A204.1 (cell line): ENCODE data around the gene ZSWIM7.
"Not testable (repeated sequence)": the region's sequence is repeated elsewhere in the genome, so short reads cannot be mapped to it uniquely, and the experiment has no call there.

Experiments used
- FAIRE-seq: peaks from 2 replicates; lab custom pipeline; 2012; peaks lifted over from hg19 to GRCh38; lab: Jason Lieb, UNC

Gene ZSWIM7

GRCh38 chr17:15957206-15957605, 42.3 kb downstream of the ZSWIM7 start:
- FAIRE-seq: no peak

GRCh38 chr17:15955793-15956541, 43.5 kb downstream of the ZSWIM7 start:
- no peak for FAIRE-seq

DNA sequence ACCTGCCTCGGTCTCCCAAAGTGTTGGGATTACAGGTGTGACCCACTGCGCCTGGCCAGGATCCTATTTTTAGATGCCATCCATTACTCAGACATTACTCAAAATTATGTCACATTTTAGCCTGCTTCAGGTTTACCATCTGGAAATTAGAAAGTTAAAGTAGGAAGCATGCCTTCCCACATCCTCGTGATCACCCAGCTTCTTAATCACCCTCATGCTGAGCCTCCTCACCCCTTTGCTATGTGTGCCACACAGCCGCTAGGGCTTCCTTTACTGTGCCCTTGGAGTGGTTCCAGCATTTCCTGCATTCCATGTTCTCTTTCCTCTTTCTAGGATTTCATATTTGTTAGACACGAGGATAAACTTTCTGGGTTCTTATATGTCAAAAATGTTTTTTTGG, 45.3 kb downstream of the ZSWIM7 start:
- no peak for FAIRE-seq

- no peak for FAIRE-seq
These were observed 46.4 kb downstream of the ZSWIM7 start for GRCh38 chr17:15952916-15953790.

GRCh38 chr17:15952048-15952532, 47.4 kb downstream of the ZSWIM7 start:
- FAIRE-seq: no peak

DNA sequence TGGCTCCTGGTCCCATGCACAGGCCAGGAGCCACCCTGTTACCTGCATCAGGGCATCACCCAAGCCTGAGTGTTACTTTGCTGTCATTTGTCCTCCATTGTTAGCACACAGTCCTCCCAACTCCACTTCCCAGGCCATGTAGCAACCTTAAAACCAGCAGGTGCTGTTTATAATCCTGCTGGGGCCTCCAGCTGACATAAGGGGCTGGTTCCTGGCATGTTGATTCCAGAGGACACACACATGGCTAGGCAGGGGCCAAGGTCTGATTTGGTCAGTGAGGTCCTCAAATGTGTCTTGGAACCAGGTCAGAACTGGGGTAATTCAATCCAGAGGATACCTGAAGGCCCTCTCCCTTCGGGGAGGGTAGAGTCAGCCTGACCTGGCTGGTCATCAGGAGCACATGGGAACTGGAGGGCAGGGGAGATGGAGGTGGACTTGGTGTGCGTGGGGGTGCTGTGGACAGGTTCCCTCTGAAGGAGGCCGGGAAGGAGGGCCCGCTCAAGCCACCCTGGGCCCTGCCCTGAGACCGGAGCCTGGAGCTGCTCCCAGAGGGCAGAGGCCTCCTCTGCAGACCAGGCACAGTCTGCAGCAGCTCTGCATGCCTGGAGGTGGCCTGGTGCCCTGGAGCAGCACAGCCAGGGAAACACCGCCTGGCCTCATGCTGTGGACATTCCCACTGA, 48.0 kb downstream of the ZSWIM7 start:
- FAIRE-seq: no peak

DNA sequence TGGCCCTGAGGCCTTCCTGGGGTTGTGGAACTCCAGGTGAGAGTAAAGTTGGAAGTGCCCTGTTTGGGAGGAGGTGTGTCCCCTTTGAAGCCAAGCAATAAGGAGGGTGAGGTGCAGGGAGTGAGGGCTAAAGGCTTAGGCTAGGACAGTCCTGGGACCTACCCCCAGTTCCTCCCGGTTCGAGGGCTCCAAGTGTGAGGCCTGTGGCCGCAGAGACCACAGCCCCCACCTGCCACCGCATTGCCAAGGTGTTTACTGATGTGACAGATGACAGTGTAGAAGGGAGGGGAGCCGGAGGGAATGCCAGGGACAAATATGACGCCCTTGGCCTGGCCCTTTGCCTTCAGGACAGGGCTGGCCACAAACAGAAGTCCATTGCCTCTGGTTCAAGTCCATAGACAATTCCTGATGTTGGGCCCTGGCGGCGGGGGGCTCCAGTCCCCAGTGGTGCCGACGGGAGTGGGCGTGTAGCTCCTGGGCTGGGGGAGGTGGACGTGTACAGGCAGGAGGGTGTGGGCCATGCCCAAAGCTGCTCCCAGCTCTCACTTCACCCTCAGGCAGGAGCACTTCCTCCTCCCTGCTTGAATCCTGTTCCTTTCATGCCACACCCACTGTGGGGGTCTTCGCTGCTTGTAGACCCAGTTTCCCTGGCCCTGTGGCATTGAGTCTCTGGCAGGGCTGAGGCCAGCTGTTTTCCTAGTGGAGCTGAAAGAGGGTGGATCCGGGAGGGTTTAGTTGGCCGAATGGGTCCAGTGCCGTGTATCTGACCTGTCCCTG, 51.3 kb downstream of the ZSWIM7 start:
- FAIRE-seq: no peak

- FAIRE-seq: no peak
These were observed 52.2 kb downstream of the ZSWIM7 start for GRCh38 chr17:15947271-15947670.

DNA sequence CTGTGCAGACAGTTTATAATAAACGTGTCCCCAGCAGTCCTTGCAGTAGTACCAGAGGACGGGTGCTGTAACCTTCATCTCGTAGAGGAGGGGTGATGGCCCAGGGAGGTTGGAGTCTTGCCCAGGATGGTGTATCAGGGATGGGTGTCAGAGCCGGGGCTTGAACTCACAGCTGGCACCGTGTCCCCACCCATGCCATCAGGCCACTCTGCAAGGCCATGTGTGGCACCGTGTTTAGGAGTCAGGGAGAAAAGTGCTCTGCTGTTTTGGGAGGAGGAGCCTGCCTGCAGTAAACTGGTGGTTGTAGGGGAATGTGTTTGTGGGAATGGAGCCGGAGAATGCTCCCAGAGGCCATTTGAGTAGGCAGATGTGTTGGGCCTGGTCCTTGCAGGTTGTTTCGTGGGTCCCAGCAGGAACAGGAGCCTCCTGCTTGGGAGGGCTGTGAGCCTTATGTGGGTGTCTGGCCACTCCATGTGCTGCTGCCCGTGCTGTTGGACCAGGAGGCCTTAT, 52.8 kb downstream of the ZSWIM7 start:
- FAIRE-seq: no peak

DNA sequence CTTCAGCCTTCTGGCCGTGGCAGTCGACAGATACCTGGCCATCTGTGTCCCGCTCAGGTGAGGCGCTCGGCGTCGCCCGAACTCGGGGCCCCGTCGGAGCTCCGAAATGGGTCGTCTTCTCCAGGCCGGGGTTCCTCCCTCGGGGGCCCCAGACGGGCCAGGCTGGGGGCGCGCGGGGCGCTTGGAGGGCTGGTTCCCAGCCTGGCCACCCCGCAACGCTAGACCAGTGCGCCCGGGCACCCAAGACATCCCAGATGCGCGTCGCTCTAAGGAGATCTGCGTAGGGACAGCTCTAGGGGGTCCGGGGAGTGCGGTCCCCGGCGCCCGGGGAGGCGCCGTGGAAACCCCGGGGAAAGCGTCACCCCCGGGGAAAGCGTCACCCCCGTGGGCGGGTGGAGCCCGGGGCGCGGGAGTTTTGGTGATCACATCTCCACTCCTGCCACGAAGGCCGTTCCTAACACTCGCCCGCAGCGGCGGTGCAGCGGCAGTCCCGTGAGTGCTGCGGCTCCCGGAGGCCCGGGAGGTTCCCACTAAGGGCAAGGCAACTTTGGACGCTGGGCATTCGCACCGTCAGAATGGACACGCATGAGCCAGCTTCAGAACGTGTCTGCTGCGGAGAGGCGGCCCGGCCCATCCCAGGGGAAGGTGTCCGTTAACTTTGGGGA, 53.8 kb downstream of the ZSWIM7 start:
- no peak for FAIRE-seq

DNA sequence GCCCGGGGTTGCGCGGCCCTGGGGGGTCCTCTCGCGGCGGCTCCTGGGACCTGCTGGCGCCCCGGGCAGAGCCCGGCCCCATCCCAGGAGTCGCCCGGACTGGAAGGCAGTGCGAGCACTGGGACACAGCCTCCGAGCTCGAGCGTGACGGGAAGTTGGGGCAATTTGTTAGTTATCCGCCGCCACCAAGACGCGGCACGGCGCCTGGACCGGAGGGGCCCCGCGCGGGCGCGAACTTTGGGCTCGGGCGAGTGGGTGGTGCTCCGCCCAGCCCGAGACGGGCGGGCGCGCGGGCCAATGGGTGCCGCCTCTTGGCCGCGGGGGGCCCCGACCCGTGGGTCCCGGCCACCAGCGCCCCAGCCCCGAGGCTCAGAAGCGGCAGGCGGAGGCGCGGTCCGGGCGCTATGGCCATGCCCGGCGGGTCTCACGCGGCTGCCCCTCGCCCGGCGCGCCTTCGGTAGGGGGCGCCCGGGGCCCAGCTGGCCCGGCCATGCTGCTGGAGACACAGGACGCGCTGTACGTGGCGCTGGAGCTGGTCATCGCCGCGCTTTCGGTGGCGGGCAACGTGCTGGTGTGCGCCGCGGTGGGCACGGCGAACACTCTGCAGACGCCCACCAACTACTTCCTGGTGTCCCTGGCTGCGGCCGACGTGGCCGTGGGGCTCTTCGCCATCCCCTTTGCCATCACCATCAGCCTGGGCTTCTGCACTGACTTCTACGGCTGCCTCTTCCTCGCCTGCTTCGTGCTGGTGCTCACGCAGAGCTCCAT, 54.6 kb downstream of the ZSWIM7 start, which contains the start of gene ADORA2B:
TSS of gene ADORA2B (plus strand) at position 372 of the 768 bp plus-strand sequence. CDS start at position 491, 119 bp downstream.
- no peak for FAIRE-seq

DNA sequence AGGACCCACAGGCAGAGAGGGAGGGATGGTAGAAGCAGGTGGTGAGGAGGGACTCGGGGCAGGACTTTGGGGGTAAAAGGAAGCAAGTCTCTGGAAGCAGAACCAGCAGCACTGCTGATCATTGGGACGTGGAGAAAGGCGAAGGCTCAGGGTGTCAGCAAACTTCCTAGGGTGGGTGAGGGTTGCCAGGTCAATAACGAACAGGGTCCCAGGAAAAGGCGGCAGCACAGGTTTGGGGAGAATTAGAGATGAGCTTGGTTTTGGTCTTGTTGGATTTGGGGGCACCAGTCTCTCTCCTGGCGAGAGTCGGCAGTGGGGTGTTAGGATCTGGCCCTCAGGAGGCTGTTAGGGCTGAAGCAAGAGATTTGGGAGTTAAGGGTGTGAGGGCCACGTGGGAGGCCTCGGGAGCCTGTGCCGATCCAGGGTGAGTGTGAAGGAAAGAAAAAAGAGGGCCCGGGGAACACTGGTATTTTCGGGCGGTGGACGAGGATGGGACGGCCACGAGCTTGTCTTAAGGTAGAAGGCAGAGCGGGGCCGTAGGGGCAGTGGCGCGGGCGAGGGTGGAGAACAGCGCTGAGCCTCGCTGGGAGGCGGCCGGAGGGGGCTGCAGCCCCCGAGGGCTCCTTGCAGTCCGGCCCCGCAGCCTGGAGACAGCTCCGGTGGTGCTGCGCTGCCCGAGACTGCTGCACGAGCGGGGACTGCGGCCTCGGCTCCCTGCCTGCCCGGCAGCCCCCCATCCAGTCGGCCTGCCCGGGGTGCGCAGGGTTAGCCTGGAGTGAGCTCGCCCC, 55.3 kb downstream of the ZSWIM7 start:
- FAIRE-seq: no peak

GRCh38 chr17:15942207-15942833, 57.2 kb downstream of the ZSWIM7 start:
- FAIRE-seq: no peak

DNA sequence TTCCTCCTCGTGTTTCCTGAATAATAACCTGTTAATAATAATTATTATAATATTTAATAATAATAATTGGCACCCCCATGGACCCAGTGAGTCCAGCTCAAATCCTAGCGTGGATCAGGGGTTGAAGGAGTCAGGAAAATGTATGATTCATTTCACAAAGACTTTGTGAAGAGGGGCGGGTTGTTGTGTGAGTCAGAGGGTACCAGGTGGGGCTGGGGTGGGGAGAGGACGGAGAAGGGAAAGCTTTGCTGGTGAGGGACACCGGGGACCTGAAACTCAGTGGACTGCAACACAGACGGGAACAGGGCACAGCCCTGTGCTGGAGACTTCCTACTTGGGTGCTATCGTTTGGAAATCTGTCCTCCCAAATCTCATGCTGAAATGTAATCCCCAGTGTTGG, 57.7 kb downstream of the ZSWIM7 start:
- FAIRE-seq: no peak

- FAIRE-seq: not testable (repeated sequence)
These were observed 63.0 kb downstream of the ZSWIM7 start for GRCh38 chr17:15936481-15936880.

DNA sequence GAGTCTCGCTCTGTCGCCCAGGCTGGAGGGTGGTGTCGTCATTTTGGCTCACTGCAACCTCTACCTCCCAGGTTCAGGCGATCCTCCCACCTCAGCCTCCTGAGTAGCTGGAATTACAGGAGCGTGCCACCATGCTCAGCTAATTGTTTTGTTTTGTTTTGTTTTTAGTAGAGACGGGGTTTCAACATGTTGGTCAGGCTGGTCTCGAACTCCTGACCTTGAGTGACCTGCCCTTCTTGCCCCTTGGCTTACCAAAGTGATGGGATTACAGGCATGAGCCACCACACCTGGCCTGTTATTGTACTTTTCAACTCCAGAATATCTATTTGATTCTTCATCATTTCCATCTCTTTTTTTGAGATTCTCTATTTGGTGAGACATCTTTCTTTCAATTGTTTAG, 63.6 kb downstream of the ZSWIM7 start:
- FAIRE-seq: no peak

DNA sequence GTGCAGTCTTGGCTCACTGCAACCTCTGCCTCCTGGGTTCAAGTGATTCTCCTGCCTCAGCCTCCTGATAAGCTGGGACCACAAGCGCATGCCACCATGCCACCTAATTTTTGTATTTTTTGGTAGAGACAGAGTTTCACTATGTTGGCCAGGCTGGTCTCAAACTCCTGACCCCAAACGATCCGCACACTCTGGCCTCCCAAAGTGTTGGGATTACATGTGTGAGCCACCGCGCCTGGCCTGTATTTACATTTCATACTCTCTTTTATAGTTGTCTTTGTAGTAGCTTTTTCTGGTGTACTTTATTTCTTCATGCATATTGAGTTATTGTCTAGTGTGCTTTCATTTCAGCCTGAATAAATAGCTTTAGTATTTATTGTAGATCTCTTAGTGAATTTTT, 64.6 kb downstream of the ZSWIM7 start:
- no peak for FAIRE-seq

DNA sequence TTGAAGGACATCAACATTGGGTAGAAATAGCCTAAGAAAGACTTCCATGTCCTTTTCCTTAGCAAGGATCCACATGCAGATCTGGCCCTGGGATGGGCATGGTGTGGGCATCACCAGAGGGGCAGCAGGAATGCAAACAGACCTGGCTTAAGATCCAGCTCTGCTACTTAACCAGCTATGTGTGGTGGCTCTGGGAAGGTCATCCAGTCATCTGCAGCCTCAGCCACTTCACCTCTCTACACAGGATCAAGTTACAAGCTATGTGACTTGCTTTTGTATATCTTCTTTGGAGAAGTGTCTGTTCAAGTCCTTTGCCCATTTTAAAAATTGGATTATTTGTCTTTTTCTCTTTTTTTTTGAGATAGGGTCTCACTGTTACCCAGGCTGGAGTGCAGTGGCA, 68.1 kb downstream of the ZSWIM7 start:
- FAIRE-seq: no peak

- FAIRE-seq: no peak
These were observed 69.1 kb downstream of the ZSWIM7 start for GRCh38 chr17:15930426-15930825.
